Loucy (cell line): ENCODE measurements around the gene YIPF2.
A peak's percentile ranks its signal among the peaks of the same experiment; 100 is the strongest.

Source experiments
- H2AFZ ChIP-seq: fragments of 200-600 bp; sonication (generic); 2 replicates; pipeline ENCODE4 v1.6.0; 2016; ENCODE audit warnings: antibody characterized with exemption, mild to moderate bottlenecking, low read length, moderate library complexity
- H3F3A ChIP-seq: fragments of 200-600 bp; 2 replicates; pipeline ENCODE4 v1.6.0; 2016; ENCODE audit warnings: antibody characterized with exemption, low read depth, mild to moderate bottlenecking
- H3K27me3 ChIP-seq: fragments of 200-600 bp; sonication (generic); 2 replicates; pipeline ENCODE4 v1.6.1; 2014; ENCODE audit warnings: low read length, mild to moderate bottlenecking; ENCODE audit not compliant: insufficient read depth, poor library complexity, severe bottlenecking
- H3K36me3 ChIP-seq: fragments of 200-600 bp; sonication (generic); 2 replicates; pipeline ENCODE4 v1.6.1; 2016; ENCODE audit warnings: low read length; ENCODE audit not compliant: insufficient read depth
- H3K4me1 ChIP-seq: fragments of 200-600 bp; sonication (generic); 2 replicates; pipeline ENCODE4 v1.5.1; 2014; ENCODE audit warnings: low read length, mild to moderate bottlenecking; ENCODE audit not compliant: insufficient read depth, poor library complexity, severe bottlenecking
- H3K4me2 ChIP-seq: fragments of 200-600 bp; sonication (generic); 2 replicates; pipeline ENCODE4 v1.6.0; 2014; ENCODE audit warnings: antibody characterized with exemption, low read length, low read depth, mild to moderate bottlenecking; ENCODE audit not compliant: poor library complexity, severe bottlenecking
- H3K4me3 ChIP-seq: fragments of 200-600 bp; sonication (generic); 2 replicates; pipeline ENCODE4 v1.5.1; 2014; ENCODE audit warnings: low read length, mild to moderate bottlenecking, mixed read lengths; ENCODE audit not compliant: poor library complexity, severe bottlenecking
- H3K79me2 ChIP-seq: fragments of 200-600 bp; sonication (generic); 2 replicates; pipeline ENCODE4 v1.6.1; 2014; ENCODE audit warnings: low read length; ENCODE audit not compliant: insufficient read depth
- H3K9ac ChIP-seq: fragments of 200-600 bp; sonication (generic); 2 replicates; pipeline ENCODE4 v1.6.0; 2014; ENCODE audit warnings: mild to moderate bottlenecking, low read depth, low read length, moderate library complexity; ENCODE audit not compliant: poor library complexity, severe bottlenecking
- H3K9me2 ChIP-seq: fragments of 200-600 bp; sonication (generic); replicated peaks from 2 replicates; pipeline ENCODE4 v1.6.1; 2016; ENCODE audit warnings: low read depth, low read length, mixed read lengths
- H3K9me3 ChIP-seq: fragments of 200-600 bp; sonication (generic); 2 replicates; pipeline ENCODE4 v1.6.1; 2014; ENCODE audit warnings: mild to moderate bottlenecking, antibody characterized with exemption, low read length, low read depth; ENCODE audit not compliant: insufficient read depth
- H4K20me1 ChIP-seq: fragments of 200-600 bp; sonication (generic); 2 replicates; pipeline ENCODE4 v1.6.0; 2014; ENCODE audit warnings: antibody characterized with exemption, low read length, mild to moderate bottlenecking; ENCODE audit not compliant: insufficient read depth, poor library complexity, severe bottlenecking
- CTCF ChIP-seq: fragments of 200-600 bp; sonication (generic); conservative IDR thresholded peaks from 2 replicates; pipeline ENCODE4 v1.5.1; 2014; ENCODE audit warnings: mild to moderate bottlenecking, antibody characterized with exemption, low read length
- EZH2phosphoT487 ChIP-seq: fragments of 200-600 bp; IDR thresholded peaks from 2 replicates; pipeline ENCODE4 v1.6.1; 2018; ENCODE audit warnings: antibody characterized with exemption, mild to moderate bottlenecking, moderate library complexity, borderline replicate concordance

Gene YIPF2

GRCh38 chr19:10876459-10877240 lies 51.8 kb downstream of the YIPF2 start:
- Histone ChIP-seq H3K9me3 (no peaks in the 10 kb centered on the region), H3F3A (no peaks in the 10 kb centered on the region), H3K79me2 (peaks cover 86% of the 10 kb centered on the region), H3K9me2 (no peaks in the 10 kb centered on the region), H3K27me3 (no peaks in the 10 kb centered on the region), H4K20me1 (peaks cover 15% of the 10 kb centered on the region), H3K36me3 (no peaks in the 10 kb centered on the region), H2AFZ (no peak overlapping the region), H3K4me1 (peaks cover 15% of the 10 kb centered on the region), H3K4me2 (peak overlapping the region; percentile 51), H3K9ac (peak overlapping the region; percentile 24), H3K4me3 (no peak overlapping the region)
- TF ChIP-seq CTCF (no peak), EZH2phosphoT487 (no peak)

- H3K27me3 ChIP-seq = no peaks in the 10 kb centered on the region
- H3K79me2 ChIP-seq = peaks cover 63% of the 10 kb centered on the region
- H3K9me2 ChIP-seq = no peaks in the 10 kb centered on the region
- no peak for TF ChIP-seq EZH2phosphoT487
- no peak for TF ChIP-seq CTCF
- H3F3A ChIP-seq = no peaks in the 10 kb centered on the region
- H3K4me1 ChIP-seq = peaks cover 15% of the 10 kb centered on the region
- no peaks in the 10 kb centered on the region for H3K9me3 ChIP-seq
- H4K20me1 ChIP-seq = peaks cover 12% of the 10 kb centered on the region
- no peak overlapping the region for H3K4me3 ChIP-seq
- no peak overlapping the region for H2AFZ ChIP-seq
- peak overlapping the region; percentile 42 for H3K4me2 ChIP-seq
- no peak overlapping the region for H3K9ac ChIP-seq
- no peaks in the 10 kb centered on the region for H3K36me3 ChIP-seq
Measured at GRCh38 chr19:10874024-10874423, 54.4 kb downstream of the YIPF2 start.

- H3K4me1 ChIP-seq = peaks cover 15% of the 10 kb centered on the region
- peak overlapping the region; percentile 100 for H3K4me2 ChIP-seq
- H3K79me2 ChIP-seq = peaks cover 50% of the 10 kb centered on the region
- no peak for TF ChIP-seq EZH2phosphoT487
- H3K9me3 ChIP-seq = no peaks in the 10 kb centered on the region
- H3K27me3 ChIP-seq = no peaks in the 10 kb centered on the region
- H4K20me1 ChIP-seq = peaks cover 12% of the 10 kb centered on the region
- H3F3A ChIP-seq = no peaks in the 10 kb centered on the region
- H3K36me3 ChIP-seq = no peaks in the 10 kb centered on the region
- H2AFZ ChIP-seq = peak overlapping the region; percentile 75
- peak overlapping the region; percentile 99 for H3K4me3 ChIP-seq
- no peaks in the 10 kb centered on the region for H3K9me2 ChIP-seq
- H3K9ac ChIP-seq = peak overlapping the region; percentile 86
Measured at GRCh38 chr19:10872546-10873107, 55.8 kb downstream of the YIPF2 start.
